Prostate gland (tissue), 2 donors: Measurements from ENCODE around the gene PNP. TPM values are rescaled to one million over a fixed set of nuclear protein-coding genes. Genes with fewer than 3 reads are reported as not detected.

ENCODE experiments used
- DNase-seq: peaks from one replicate; pipeline ENCODE4 v3.0.0-alpha.2; 2019; ENCODE audit warnings: low spot score
- H3K27ac ChIP-seq, 2 donors: fragments of 200-600 bp; sonication (generic); 2 replicates each; pipeline ENCODE4 v1.5.1; 2017 to 2019
- H3K27me3 ChIP-seq: fragments of 200-600 bp; sonication (generic); replicated peaks from 2 replicates; pipeline ENCODE4 v1.5.1; 2019; ENCODE audit not compliant: insufficient read depth
- H3K36me3 ChIP-seq, 2 donors: fragments of 200-600 bp; sonication (generic); 1 replicate in 1 of 2; 2 replicates in 1 of 2; pipeline versions ENCODE4 v1.5.1 to v1.8.1; 2017 to 2019
- H3K4me1 ChIP-seq: fragments of 200-600 bp; sonication (generic); replicated peaks from 2 replicates; pipeline ENCODE4 v1.5.1; 2019
- H3K4me3 ChIP-seq, 2 donors: fragments of 200-600 bp; sonication (generic); 2 replicates each; pipeline ENCODE4 v1.5.1; 2017 to 2019
- H3K9me3 ChIP-seq: fragments of 200-600 bp; sonication (generic); 2 replicates; pipeline ENCODE4 v1.5.1; 2017
- POLR2A ChIP-seq: fragments of 450-650 bp; IDR thresholded peaks from one replicate; pipeline ENCODE4 v1.6.1; 2016; ENCODE audit warnings: antibody characterized with exemption, mild to moderate bottlenecking
- POLR2AphosphoS5 ChIP-seq: sonication (generic); formaldehyde crosslinking; IDR thresholded peaks from one replicate; pipeline ENCODE4 v1.6.1; 2017; ENCODE audit warnings: antibody characterized with exemption
- WGBS: methylation state at CpG from one replicate; pipeline ENCODE4 v1.1.5; 2018; 5-methylcytosine and 5-hydroxymethylcytosine counted together
- intact Hi-C: fragments of 100-400 bp; cut with DNase I; formaldehyde crosslinking; loops from one replicate; pipeline ENCODE4 v1.14.2; 2022
- total RNA-seq, 2 donors: library from RNA; depleted of rRNA; stranded (reverse); fragments of >200 nt; gene quantifications; one replicate each; pipeline ENCODE4 v1.1.0, GENCODE V29; 2016
- TF ChIP-seq, protein P1 (sequence below), 4 experiments: fragments of 200-600 bp in 2 of 4; fragments of 450-650 bp in 2 of 4; sonication (generic) in 2 of 4; IDR thresholded peaks; 1 replicate in 3 of 4; 2 replicates in 1 of 4; pipeline ENCODE4 v1.5.1; 2016 to 2019; ENCODE audit warnings: antibody characterized with exemption in 4 of 4, mild to moderate bottlenecking in 2 of 4, moderate library complexity in 2 of 4

Gene PNP
- total RNA-seq, 2 donors from 2014 or later: 14.2 to 20.3 TPM

DNA sequence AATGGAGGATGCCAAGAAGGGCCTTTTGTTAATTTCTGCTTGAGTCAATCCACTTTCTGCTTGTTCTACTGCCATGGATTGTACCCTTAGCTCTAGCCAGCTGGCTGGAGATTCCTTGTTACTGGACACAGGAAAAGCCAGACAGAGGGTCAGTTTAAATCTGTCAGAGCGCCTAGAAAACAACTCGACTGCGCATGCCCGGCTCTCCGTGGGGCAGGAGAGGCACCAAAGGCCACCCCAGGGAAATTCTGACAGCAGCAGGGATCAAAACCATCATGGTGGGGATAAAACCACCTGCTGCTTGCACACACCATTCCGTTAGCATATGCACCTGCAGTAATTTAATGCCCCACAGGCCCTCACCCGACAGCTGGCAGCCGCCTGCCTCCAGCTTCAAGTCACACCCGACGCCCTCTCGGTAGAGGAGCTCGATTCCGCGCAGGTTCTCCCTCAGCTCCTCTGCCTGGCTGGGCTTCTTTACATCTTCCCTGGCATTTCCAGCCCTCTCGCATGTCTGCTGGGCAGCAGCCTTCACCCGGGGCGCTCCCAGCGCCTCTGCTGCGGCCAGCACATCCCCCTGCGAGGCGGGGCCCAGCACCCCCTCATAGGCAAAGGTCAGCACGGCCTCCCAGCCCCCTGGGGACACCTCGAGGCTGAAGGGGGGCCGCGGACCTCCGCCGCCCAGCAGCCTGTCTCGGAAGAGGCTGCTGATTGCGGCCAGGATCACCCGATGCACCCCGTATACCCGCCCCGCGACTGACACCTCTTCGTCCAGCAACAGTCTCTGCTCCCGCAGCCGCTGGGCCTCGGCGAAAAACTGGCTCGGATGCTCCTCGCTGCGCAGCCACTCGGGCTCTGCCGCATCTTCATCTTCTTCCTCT, 34.3 kb upstream of the PNP start:
- peak overlapping the region; percentile 9 to 14 for H3K4me3 ChIP-seq
- no peak for TF ChIP-seq POLR2A
- TF ChIP-seq POLR2AphosphoS5: peak; percentile 38
- TF ChIP-seq, protein P1, sequence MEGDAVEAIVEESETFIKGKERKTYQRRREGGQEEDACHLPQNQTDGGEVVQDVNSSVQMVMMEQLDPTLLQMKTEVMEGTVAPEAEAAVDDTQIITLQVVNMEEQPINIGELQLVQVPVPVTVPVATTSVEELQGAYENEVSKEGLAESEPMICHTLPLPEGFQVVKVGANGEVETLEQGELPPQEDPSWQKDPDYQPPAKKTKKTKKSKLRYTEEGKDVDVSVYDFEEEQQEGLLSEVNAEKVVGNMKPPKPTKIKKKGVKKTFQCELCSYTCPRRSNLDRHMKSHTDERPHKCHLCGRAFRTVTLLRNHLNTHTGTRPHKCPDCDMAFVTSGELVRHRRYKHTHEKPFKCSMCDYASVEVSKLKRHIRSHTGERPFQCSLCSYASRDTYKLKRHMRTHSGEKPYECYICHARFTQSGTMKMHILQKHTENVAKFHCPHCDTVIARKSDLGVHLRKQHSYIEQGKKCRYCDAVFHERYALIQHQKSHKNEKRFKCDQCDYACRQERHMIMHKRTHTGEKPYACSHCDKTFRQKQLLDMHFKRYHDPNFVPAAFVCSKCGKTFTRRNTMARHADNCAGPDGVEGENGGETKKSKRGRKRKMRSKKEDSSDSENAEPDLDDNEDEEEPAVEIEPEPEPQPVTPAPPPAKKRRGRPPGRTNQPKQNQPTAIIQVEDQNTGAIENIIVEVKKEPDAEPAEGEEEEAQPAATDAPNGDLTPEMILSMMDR (IDR thresholded peaks at IDR 0.05): no peak
- peak overlapping the region; percentile 51 to 66 for H3K27ac ChIP-seq
- H3K9me3 ChIP-seq: no peaks in the 10 kb centered on the region
- no peak for DNase-seq
- intact Hi-C loops: no loop called here
- no peaks in the 10 kb centered on the region for H3K27me3 ChIP-seq
- 24% methylated on average over 31 of the region's 44 CpGs for WGBS
- H3K36me3 ChIP-seq: no peaks in the 10 kb centered on the region
- H3K4me1 ChIP-seq: no peaks in the 10 kb centered on the region

DNA sequence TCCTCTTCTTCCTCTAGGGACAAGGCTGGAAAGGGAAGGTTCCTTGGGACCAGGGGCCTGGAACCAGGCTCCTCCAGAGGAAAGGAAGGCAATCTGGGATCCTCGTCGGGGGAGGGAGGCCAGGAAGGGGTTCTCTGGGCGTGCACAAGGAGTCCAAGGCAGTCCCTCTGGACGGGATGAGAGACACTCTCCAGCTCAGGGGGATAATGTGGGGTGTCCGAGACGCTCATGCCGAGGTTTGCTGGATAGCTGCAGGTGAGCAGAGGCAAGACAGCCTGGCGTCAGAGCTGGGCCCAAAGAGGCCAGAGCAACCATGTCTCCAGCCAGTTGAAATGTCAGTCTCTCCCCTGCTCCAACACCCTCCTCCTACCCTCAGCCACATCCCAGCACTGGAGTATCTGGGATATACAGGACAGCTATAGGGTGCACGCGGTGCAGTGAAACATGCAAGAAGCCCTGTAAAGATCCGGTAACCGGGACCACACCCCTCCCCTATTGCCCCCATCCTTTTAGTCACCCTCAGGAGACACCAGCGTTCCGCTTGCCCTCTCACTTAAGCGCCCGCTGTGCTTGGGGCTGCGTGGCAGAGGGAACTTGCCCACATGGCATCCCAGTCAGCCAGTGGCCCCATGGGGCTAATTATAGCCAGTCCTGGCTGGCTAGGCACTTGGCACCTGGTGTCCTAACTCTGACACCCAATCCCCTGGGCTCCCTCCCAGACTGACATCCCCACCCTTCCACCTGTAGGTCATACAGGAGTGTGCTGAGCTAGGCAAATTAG, 33.4 kb upstream of the PNP start, which contains the start of gene KLHL33:
KLHL33 (minus strand) TSS at position 585 of the 781 bp plus-strand sequence; CDS start at position 230, 355 bp downstream.
- WGBS: 78% methylated on average over 17 of the region's 17 CpGs
- no peak for DNase-seq
- Histone ChIP-seq H3K9me3 (no peaks in the 10 kb centered on the region), H3K4me1 (no peaks in the 10 kb centered on the region), H3K4me3 (peak within 1 kb of the TSS; percentile 9 to 14), H3K27ac (peak within 1 kb of the TSS; percentile 51 to 66), H3K36me3 (no peaks in the 10 kb centered on the region), H3K27me3 (no peaks in the 10 kb centered on the region)
- intact Hi-C loops: no loop called here
- TF ChIP-seq, protein P1 (IDR thresholded peaks at IDR 0.05): no peak
- TF ChIP-seq POLR2A: no peak

DNA sequence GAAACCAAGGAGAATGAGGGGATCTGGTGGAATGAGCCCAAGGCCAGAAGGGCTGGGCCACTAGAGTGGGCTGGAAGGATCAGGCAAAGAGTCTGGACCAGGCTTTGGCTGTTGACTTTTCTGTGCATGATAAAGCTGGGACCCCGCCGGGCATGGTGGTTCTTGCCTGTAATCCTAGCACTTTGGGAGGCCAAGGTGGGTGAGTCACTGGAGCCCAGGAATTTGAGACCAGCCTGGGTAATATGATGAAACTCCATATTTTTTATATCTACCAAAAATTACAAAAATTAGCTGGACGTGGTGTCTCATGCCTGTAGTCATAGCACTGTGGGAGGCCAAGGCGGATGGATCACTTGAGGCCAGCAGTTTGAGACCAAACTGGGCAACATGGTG, 32.8 kb upstream of the PNP start:
- no peaks in the 10 kb centered on the region for H3K36me3 ChIP-seq
- no peaks in the 10 kb centered on the region for H3K9me3 ChIP-seq
- no peak for TF ChIP-seq POLR2AphosphoS5
- TF ChIP-seq, protein P1 (IDR thresholded peaks at IDR 0.05): no peak
- TF ChIP-seq POLR2A: no peak
- 88% methylated on average over 4 of the region's 4 CpGs for WGBS
- H3K27me3 ChIP-seq: no peaks in the 10 kb centered on the region
- H3K4me3 ChIP-seq: no peak overlapping the region
- intact Hi-C loops: no loop called here
- no peak overlapping the region for H3K27ac ChIP-seq
- no peak for DNase-seq
- no peaks in the 10 kb centered on the region for H3K4me1 ChIP-seq

DNA sequence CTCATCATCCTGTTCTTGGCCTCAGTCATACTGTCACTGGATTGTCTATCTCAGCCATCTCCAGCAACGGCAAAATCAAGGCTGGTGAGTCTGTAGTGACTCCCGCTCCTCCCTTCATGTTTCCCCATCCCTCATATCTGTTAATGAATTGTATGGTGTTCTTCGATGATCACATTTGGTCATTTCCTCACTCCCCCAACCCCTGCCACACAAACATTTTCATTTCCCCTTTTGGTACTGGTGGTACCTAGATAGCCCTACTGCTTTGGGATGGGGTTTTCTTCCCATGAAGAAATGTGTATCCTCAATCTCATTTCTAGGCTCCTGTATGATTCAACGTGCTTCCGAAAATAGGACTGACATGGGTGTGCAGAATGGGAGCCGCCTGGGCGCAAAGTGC, 30.5 kb upstream of the PNP start:
- intact Hi-C loops: no loop called here
- Histone ChIP-seq H3K27me3 (no peaks in the 10 kb centered on the region), H3K36me3 (no peaks in the 10 kb centered on the region), H3K27ac (no peak overlapping the region), H3K9me3 (no peaks in the 10 kb centered on the region), H3K4me1 (no peaks in the 10 kb centered on the region), H3K4me3 (no peak overlapping the region)
- 87% methylated on average over 7 of the region's 7 CpGs for WGBS
- TF ChIP-seq POLR2A: no peak
- TF ChIP-seq, protein P1 (IDR thresholded peaks at IDR 0.05): no peak
- TF ChIP-seq POLR2AphosphoS5: no peak
- DNase-seq: no peak
